K562 (cell line): ENCODE results near the gene RRH.

Experiments
- CTCF ChIP-seq, 3 experiments: IDR thresholded peaks in 2 of 3; conservative IDR thresholded peaks in 1 of 3; 2 replicates each; pipeline ENCODE4 v1.5.1; 2011 to 2012; ENCODE audit warnings: low read length in 3 of 3, mild to moderate bottlenecking in 3 of 3, control low read depth in 2 of 3, improper control_type of control experiment in 1 of 3, inconsistent platforms in 1 of 3, low read depth in 1 of 3, mixed read lengths in 1 of 3, moderate library complexity in 1 of 3; ENCODE audit not compliant: insufficient read depth in 2 of 3
- EP300 ChIP-seq: IDR thresholded peaks from 2 replicates; pipeline ENCODE4 v1.6.1; 2012; ENCODE audit warnings: low read length, improper control_type of control experiment
- ESRRA ChIP-seq: fragments of 450-650 bp; IDR thresholded peaks from 2 replicates; pipeline ENCODE4 v1.6.1; 2014; ENCODE audit warnings: low read depth, mild to moderate bottlenecking, moderate library complexity, borderline replicate concordance
- EZH2 ChIP-seq: IDR thresholded peaks from 2 replicates; pipeline ENCODE4 v1.6.1; 2012; ENCODE audit warnings: low read depth, mild to moderate bottlenecking, inconsistent platforms, low read length, borderline replicate concordance
- GATAD2A ChIP-seq: fragments of 450-650 bp; IDR thresholded peaks from 2 replicates; pipeline ENCODE4 v1.6.1; 2017
- HDAC6 ChIP-seq: IDR thresholded peaks from 2 replicates; pipeline ENCODE4 v1.6.1; 2012; ENCODE audit warnings: low read depth, mild to moderate bottlenecking, control low read depth, inconsistent platforms, low read length, moderate library complexity
- NFIC ChIP-seq: fragments of 450-650 bp; IDR thresholded peaks from 2 replicates; pipeline ENCODE4 v1.6.1; 2017; ENCODE audit warnings: mild to moderate bottlenecking, inconsistent platforms
- SMC3 ChIP-seq: conservative IDR thresholded peaks from 2 replicates; pipeline ENCODE4 v1.6.1; 2011; ENCODE audit warnings: low read depth, low read length, improper control_type of control experiment; ENCODE audit not compliant: insufficient read depth
- SNAPC5 ChIP-seq: fragments of 250-450 bp; sonication (Bioruptor Pico); IDR thresholded peaks from 2 replicates; pipeline ENCODE4 v1.8.0; 2021; ENCODE audit warnings: moderate library complexity, mild to moderate bottlenecking, inconsistent platforms
- ZBTB7A ChIP-seq: IDR thresholded peaks from 2 replicates; pipeline ENCODE4 v1.6.1; 2011; ENCODE audit warnings: low read depth, mild to moderate bottlenecking, low read length, moderate library complexity, borderline replicate concordance; ENCODE audit not compliant: control insufficient read depth

GRCh38 chr4:109861916-109862511, 34.2 kb downstream of the RRH start:
- TF ChIP-seq HDAC6 (no peak), CTCF (IDR thresholded peaks at IDR 0.05 in 2 of 3, conservative IDR thresholded peaks at IDR 0.05 in 1 of 3; ENCODE audit: insufficient read depth in 2 of 3, low read depth in 1 of 3, low read length in 3 of 3) (no peak), SMC3 (no peak), SNAPC5 (no peak), EP300 (no peak), EZH2 (no peak), GATAD2A (no peak), ESRRA (no peak), ZBTB7A (no peak), NFIC (no peak)
